ENCODE results near the gene TMEM220.

Gene TMEM220

DNA sequence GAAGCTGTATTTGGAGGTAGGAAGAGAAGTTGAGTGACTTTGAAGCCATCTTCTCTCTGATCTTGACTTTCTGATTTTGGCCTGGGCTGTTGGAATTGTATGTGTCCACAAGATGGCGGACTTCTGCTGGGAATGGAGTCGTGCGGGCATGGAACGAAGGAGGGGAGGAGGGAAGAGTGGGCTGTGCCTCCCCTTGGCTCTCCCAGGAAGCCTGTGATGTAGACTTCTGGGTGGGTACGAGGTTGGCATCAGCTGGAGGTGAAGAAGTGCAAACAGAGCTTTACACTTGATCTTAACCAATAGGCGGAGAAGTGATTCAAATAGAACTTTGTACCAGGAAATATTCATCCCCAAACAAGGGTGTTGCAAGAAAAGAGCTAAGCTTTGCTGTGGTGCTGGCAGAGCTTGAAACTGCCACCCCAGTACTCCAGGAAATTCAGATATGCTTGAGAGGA is 7.4 kb upstream of the TMEM220 start:
- no peaks in the 10 kb centered on the region for H3K27me3 ChIP-seq (ENCODE audit: insufficient read depth, poor library complexity, severe bottlenecking)
- TF ChIP-seq SPI1 (IDR thresholded peaks at IDR 0.05; ENCODE audit: borderline replicate concordance, low read depth) (no peak), GABPA (IDR thresholded peaks at IDR 0.05; ENCODE audit: low read depth) (no peak), REST (IDR thresholded peaks at IDR 0.05; ENCODE audit: insufficient replicate concordance, low read depth) (no peak), CTCF (IDR thresholded peaks at IDR 0.05; ENCODE audit: insufficient read depth, low read length) (peak; percentile 7), POLR2AphosphoS5 (IDR thresholded peaks at IDR 0.05; ENCODE audit: low read depth) (no peak)
- H3K4me3 ChIP-seq (replicated peaks; ENCODE audit: insufficient read depth, low read length), result no peak overlapping the region
- no peak overlapping the region for H3K27ac ChIP-seq (replicated peaks)
- DNase-seq (ENCODE audit: low read depth in 1 of 2, low spot score in 1 of 2), result peak in 1 of 2 experiments; percentile 11

GRCh38 chr17:10735821-10736220 is 6.0 kb upstream of the TMEM220 start:
- Histone ChIP-seq H3K4me3 (replicated peaks; ENCODE audit: insufficient read depth, low read length) (no peak overlapping the region), H3K27me3 (ENCODE audit: insufficient read depth, poor library complexity, severe bottlenecking) (no peaks in the 10 kb centered on the region), H3K27ac (replicated peaks) (no peak overlapping the region)
- no peak for DNase-seq (ENCODE audit: low read depth in 1 of 2, low spot score in 1 of 2)
- TF ChIP-seq GABPA (IDR thresholded peaks at IDR 0.05; ENCODE audit: low read depth) (no peak), SPI1 (IDR thresholded peaks at IDR 0.05; ENCODE audit: borderline replicate concordance, low read depth) (no peak), POLR2AphosphoS5 (IDR thresholded peaks at IDR 0.05; ENCODE audit: low read depth) (no peak), REST (IDR thresholded peaks at IDR 0.05; ENCODE audit: insufficient replicate concordance, low read depth) (no peak), CTCF (IDR thresholded peaks at IDR 0.05; ENCODE audit: insufficient read depth, low read length) (no peak)

- H3K4me3 ChIP-seq (replicated peaks; ENCODE audit: insufficient read depth, low read length), result no peak overlapping the region
- TF ChIP-seq GABPA (IDR thresholded peaks at IDR 0.05; ENCODE audit: low read depth), result no peak
- TF ChIP-seq SPI1 (IDR thresholded peaks at IDR 0.05; ENCODE audit: borderline replicate concordance, low read depth), result no peak
- TF ChIP-seq POLR2AphosphoS5 (IDR thresholded peaks at IDR 0.05; ENCODE audit: low read depth), result no peak
- no peak for TF ChIP-seq CTCF (IDR thresholded peaks at IDR 0.05; ENCODE audit: insufficient read depth, low read length)
- TF ChIP-seq REST (IDR thresholded peaks at IDR 0.05; ENCODE audit: insufficient replicate concordance, low read depth), result no peak
- no peak for DNase-seq (ENCODE audit: low read depth in 1 of 2, low spot score in 1 of 2)
- no peaks in the 10 kb centered on the region for H3K27me3 ChIP-seq (ENCODE audit: insufficient read depth, poor library complexity, severe bottlenecking)
- H3K27ac ChIP-seq (replicated peaks), result no peak overlapping the region
Observed at GRCh38 chr17:10735251-10735650, 5.4 kb upstream of the TMEM220 start.

Data from HL-60 (cell line).